NK-92 (cell line): Measurements from ENCODE around the gene ZNF784.

Experiments used
- DNase-seq: peaks from one replicate; lab custom pipeline; 2025; ENCODE audit not compliant: unreplicated experiment; lab: John Stamatoyannopoulos, UW

ZNF784 gene

GRCh38 chr19:55603581-55604292, 20.6 kb downstream of the ZNF784 start:
- no peak for DNase-seq

DNA sequence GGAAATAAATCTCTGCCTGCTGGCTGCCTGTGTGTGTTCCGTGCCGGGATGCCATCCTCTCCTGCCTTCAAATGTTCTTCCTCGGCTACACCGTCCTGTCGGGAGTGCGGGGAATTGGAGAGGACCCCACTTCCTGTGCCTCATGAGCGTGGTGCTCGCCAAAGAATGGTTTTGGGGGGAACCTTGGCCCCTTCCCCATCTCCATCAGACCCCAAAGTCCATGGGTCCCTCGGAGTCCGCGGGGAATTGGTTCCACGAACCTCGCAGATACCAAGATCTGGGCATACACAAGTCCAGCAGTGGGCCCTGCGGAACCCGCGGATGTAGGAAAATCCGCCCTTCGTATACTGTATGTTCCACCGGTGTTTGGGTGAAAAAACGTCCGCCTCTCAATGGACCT, 21.3 kb downstream of the ZNF784 start:
- DNase-seq, result no peak

- DNase-seq, result no peak
Measured at GRCh38 chr19:55602104-55603001, 22.0 kb downstream of the ZNF784 start.

- DNase-seq, result no peak
Measured at GRCh38 chr19:55601084-55601483, 23.3 kb downstream of the ZNF784 start.

DNA sequence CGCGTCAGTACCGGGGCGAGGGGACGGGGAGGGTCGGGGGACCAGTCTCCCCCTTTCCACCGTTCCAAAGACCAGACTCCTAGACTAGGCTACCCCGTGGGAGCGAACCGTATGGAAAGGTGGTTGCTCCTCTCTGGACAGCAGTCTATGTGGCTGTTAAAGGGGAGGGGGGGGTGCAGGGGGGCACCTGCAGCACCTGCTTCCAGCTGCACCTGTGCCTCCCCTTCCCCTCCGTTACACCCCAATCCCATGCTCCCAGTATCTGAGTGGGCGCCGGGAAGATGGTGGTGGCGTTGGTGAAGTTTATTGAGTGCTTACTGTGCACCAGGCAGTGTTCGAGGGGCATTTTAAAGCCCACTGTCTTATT, 23.7 kb downstream of the ZNF784 start:
- DNase-seq, result no peak

- DNase-seq, result peak; percentile 42
Measured at GRCh38 chr19:55599842-55600661, 24.3 kb downstream of the ZNF784 start, which contains the start of gene ZNF524. Gene ZNF524 (plus strand): TSS chr19:55600288. CDS start chr19:55602113, 1,825 bp downstream.

- DNase-seq, result peak; percentile 82
Measured at GRCh38 chr19:55599468-55599841, 24.9 kb downstream of the ZNF784 start, which contains the start of gene FIZ1. Gene FIZ1 (minus strand): TSS chr19:55599517. CDS start chr19:55597865, 1,652 bp downstream.

DNA sequence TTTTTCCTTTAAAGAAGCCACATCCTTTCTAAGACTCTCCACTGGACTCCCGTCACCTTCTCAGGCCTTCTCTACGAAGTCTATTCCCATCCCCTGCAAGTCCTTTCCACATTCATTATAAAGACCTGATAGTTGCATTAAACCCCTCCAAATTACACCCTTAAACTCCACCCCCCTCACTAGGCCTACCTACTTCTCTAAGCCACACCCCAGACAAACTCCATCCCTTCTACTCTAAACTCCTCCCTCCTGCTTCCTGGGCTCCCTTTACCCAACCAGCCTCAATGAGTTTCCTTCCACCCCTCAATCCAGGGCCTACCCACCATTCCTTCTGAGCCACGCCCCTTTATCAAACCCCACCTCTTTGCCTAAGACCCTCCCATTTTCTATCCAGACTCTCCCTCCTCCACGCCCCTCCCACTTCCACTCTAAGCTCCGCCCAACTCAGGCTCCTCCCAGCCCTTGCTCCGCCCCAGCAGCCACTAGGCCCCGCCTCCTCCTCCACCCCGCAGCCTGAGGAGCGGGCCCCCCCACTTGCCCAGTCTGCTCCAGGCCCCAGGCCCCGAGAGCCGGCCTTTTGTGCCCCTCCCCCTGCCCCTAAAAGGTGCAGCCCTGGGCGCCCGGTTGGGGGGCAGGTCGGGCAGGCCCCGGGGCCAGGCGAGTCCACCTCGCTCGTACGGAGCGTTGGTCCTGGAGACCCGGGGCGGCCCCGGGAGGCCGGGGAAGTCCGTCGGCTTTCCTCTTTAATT, 25.5 kb downstream of the ZNF784 start:
- peak; percentile 58 for DNase-seq

DNA sequence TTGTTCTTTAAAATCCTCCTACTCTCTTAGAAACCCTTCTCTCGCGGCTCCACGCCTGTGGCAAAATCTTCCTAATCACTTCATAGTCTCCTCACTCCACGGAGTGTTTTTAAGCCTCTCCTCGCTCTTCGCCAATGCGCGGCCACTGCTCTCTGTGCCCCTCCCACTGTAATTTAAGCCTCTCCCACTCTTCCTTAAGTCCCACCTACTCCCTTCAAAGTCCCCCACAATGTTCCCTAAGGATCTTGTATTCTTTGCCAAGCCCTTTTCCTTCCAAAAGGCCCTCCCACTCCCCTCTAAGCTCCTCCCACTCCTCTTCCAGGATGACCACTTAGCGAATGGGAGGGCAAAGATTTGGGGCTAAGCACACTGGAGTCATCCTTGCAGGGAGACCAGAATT, 26.3 kb downstream of the ZNF784 start:
- DNase-seq, result no peak

GRCh38 chr19:55597501-55597921, 26.9 kb downstream of the ZNF784 start:
- DNase-seq, result no peak

DNA sequence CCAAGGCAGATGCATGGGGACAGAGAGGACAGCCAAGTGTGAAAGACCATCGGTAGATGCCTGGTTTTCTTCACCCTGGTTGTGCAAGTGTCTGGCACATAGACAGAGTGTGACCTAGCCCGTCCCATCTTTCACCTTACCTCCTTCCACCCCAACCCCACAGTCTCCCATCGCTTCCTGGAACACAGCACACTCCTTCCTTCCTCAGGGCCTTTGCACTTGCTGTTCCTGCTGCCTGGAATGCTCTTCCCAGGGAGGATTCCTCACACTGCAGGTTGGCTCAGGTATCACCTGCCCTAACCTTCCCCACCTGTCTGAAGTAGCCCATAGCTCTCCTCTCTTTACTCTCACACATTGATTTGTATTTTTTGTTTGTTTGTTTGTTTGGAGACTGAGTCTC, 28.1 kb downstream of the ZNF784 start:
- DNase-seq, result no peak

DNA sequence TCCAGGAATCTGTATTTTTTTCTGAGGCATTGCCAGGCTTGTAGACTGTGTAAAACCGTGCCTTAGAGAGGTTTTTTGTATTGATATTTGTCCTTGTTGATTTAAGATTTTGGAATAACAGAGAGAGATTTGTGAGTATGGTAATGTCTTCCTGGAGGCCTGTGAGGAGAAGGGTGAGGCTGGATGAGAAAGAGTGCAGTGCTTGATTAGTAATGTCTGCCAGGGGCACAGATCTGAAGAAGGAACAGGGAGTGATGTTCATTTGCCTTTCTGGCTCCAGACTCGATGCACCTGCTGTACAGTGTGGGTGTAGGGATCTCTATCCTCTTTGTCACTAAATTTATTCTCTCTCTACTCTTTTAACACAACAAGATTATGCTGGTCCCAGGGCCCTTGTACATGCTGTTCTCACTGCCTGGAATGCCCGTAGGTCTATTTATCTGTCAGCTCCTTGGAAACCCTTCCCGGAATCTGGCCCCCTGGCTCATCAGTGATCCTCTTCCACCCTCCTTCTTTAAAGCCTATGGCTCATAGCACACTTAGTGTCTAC, 29.3 kb downstream of the ZNF784 start:
- DNase-seq, result no peak

DNA sequence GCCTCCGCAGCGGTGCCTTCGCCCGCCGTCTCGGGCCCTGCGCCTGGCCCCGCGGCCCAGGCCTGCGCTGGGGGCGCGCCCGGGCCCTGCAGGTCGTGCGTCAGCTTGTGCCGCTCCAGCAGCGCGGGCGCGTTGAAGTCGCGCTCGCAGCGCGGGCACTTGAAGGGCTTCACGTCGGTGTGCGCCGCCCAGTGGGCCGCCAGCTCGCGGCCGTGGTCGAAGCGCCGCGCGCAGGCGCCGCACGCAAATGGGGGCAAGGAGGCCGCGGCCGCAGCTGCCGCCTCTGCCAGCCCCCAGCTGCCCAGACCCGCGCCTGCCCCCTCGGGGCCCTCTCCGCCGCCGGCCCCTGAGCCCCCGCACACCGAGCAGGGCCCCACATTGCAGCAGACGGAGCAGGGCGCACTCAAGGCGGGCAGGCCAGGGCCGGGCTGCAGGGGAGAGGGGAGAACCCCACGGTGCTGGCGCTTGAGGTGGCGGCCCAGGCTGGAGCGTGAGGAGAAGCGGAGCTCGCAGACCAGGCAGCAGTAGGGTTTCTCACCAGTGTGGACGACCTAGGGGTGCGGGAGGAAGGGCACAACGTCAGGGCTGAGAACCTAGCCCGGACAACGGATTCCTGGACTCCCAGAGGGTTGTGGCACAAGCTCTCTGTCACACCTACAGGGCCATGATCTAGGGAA, 31.1 kb downstream of the ZNF784 start:
- DNase-seq, result no peak

GRCh38 chr19:55592391-55593090, 31.8 kb downstream of the ZNF784 start:
- DNase-seq, result no peak

DNA sequence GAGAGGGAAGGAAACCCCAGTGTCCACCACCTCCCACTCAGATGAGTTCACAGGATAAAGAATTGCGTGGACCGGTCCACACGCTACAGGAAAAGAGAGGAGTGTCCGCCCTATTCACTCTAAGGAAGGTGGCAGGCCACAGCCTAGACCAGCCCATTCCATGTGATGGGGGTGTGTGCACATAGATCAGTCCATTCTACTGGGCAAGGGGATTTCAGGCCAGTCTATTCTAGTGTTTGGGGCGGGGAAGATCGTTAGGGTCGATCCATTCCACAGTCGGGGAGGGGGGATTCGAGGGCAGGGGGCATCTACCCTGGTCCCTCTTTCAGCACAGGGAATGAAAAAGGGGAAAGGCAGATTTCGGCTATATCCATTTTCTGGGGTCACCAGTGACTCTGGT, 32.8 kb downstream of the ZNF784 start:
- no peak for DNase-seq

DNA sequence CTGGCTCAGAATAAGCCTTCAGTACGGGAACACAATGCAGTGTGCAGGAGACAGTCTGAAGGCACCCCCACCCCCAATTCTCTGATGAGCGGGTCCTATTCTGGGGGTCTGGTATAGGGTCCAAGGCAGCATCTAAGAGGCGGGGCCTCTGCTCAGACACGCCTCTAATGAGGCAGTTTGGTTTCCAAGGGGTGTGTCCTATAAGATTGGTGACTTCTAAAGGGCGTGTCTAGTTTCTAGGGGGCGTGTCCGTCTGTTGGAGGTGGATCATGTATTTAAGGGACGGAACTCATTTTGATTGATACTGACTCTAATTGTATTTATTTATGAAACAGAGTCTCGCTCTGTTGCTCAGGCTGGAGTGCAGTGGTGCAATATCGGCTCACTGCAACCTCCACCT, 33.7 kb downstream of the ZNF784 start:
- DNase-seq, result no peak

- DNase-seq, result no peak
Measured at GRCh38 chr19:55590109-55590508, 34.3 kb downstream of the ZNF784 start.

DNA sequence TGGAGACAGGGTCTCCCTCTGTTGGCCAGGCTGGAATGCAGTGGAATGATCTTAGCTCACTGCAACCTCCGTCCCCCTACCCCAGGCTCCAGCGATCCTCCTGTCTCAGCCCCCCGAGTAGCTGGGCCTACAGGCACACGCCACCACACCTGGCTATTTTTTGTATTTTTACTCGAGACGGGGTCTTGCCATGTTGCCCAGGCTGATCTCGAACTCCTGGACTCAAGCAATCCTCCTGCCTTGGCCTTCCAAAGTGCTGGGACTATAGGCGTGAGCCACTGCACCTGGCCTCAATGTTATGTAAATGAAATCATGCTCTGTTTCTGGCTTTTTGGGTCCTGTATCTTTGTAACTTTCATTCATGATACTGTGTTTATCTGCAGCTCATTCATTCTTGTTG, 35.6 kb downstream of the ZNF784 start:
- no peak for DNase-seq
